Stimulated activated CD8-positive, alpha-beta memory T cell treated with anti-CD3 and anti-CD28 coated beads, Interleukin-7, amount 100 ng/mL, for 48 hours (primary cell): ENCODE data around the gene RALB.
"Not testable (repeated sequence)": the region's sequence is repeated elsewhere in the genome, so short reads cannot be mapped to it uniquely, and the experiment has no call there.

ENCODE experiments used
- DNase-seq, 2 donors: peaks; one replicate each; pipeline ENCODE4 v3.0.0-alpha.2; 2020; ENCODE audit warnings: low read depth in 1 of 2; ENCODE audit errors: extremely low read depth in 1 of 2

The RALB gene

GRCh38 chr2:120224735-120225548 lies 27.7 kb upstream of the RALB start:
- DNase-seq: no peak

- DNase-seq: no peak
Measured at GRCh38 chr2:120225549-120226065, 27.0 kb upstream of the RALB start.

- no peak for DNase-seq
Measured at GRCh38 chr2:120226316-120226715, 26.3 kb upstream of the RALB start.

- peak in 1 of 2 donors; percentile 27 for DNase-seq
Measured at GRCh38 chr2:120227111-120227991, 25.3 kb upstream of the RALB start.

GRCh38 chr2:120228503-120228902 lies 24.1 kb upstream of the RALB start:
- no peak for DNase-seq

- no peak for DNase-seq
Measured at GRCh38 chr2:120229341-120229740, 23.3 kb upstream of the RALB start.

- DNase-seq: no peak
Measured at GRCh38 chr2:120230515-120231471, 21.9 kb upstream of the RALB start.

GRCh38 chr2:120231564-120231973 lies 21.1 kb upstream of the RALB start:
- DNase-seq: no peak

GRCh38 chr2:120231974-120232635 lies 20.5 kb upstream of the RALB start:
- DNase-seq: peak; percentile 55 to 80

GRCh38 chr2:120233292-120233691 lies 19.4 kb upstream of the RALB start:
- DNase-seq: no peak

GRCh38 chr2:120235158-120235557 lies 17.5 kb upstream of the RALB start:
- DNase-seq: not testable (repeated sequence)

GRCh38 chr2:120235681-120236080 lies 17.0 kb upstream of the RALB start:
- no peak for DNase-seq

- no peak for DNase-seq
Measured at GRCh38 chr2:120236316-120236715, 16.3 kb upstream of the RALB start.

GRCh38 chr2:120236791-120237190 lies 15.9 kb upstream of the RALB start:
- no peak for DNase-seq

- DNase-seq: no peak
Measured at GRCh38 chr2:120237491-120237902, 15.2 kb upstream of the RALB start.

GRCh38 chr2:120238728-120239487 lies 13.7 kb upstream of the RALB start:
- no peak for DNase-seq

- DNase-seq: no peak
Measured at GRCh38 chr2:120239488-120240287, 13.0 kb upstream of the RALB start.

GRCh38 chr2:120240901-120241429 lies 11.7 kb upstream of the RALB start:
- no peak for DNase-seq
